Activated CD4-positive, alpha-beta memory T cell treated with anti-CD3 and anti-CD28 coated beads, Interleukin-2, amount 10 ng/mL, durations not matched to agents 7 days and 5 days (primary cell): Measurements from ENCODE around the gene TUBB8. TPM values are rescaled to one million over a fixed set of nuclear protein-coding genes. Genes with fewer than 3 reads are reported as not detected.

ENCODE experiments used
- CTCF ChIA-PET: fragments of 350-600 bp; sonication (Branson Sonifier 250); formaldehyde crosslinking; loops from one replicate; lab custom pipeline; 2021; ENCODE audit warnings: antibody characterized with exemption, inconsistent platforms; lab: Charles Lee
- POLR2A ChIA-PET: fragments of 350-600 bp; sonication (Branson Sonifier 250); formaldehyde crosslinking; loops from one replicate; lab custom pipeline; 2021; ENCODE audit warnings: antibody characterized with exemption; lab: Charles Lee
- DNase-seq: peaks from one replicate; pipeline ENCODE4 v3.0.0-alpha.2; 2020
- H3K27ac Mint-ChIP-seq: one replicate; pipeline ENCODE4 v1.8.0; 2021; ENCODE audit warnings: mild to moderate bottlenecking, mixed read lengths
- H3K27me3 Mint-ChIP-seq: one replicate; pipeline ENCODE4 v1.8.0; 2021; ENCODE audit warnings: mixed read lengths
- H3K36me3 Mint-ChIP-seq: one replicate; pipeline ENCODE4 v1.8.0; 2021; ENCODE audit warnings: low read depth, mixed read lengths
- H3K4me1 Mint-ChIP-seq: one replicate; pipeline ENCODE4 v1.8.0; 2021; ENCODE audit warnings: mixed read lengths
- H3K4me3 Mint-ChIP-seq: one replicate; pipeline ENCODE4 v1.8.0; 2021; ENCODE audit warnings: mild to moderate bottlenecking, mixed read lengths
- H3K9me3 Mint-ChIP-seq: one replicate; pipeline ENCODE4 v1.8.0; 2021; ENCODE audit warnings: mixed read lengths
- total RNA-seq, 2 experiments: library from RNA; stranded (reverse); gene quantifications; one replicate each; pipeline ENCODE4 v1.2.3, GENCODE V29; 2021

The TUBB8 gene
- not detected for total RNA-seq

DNA sequence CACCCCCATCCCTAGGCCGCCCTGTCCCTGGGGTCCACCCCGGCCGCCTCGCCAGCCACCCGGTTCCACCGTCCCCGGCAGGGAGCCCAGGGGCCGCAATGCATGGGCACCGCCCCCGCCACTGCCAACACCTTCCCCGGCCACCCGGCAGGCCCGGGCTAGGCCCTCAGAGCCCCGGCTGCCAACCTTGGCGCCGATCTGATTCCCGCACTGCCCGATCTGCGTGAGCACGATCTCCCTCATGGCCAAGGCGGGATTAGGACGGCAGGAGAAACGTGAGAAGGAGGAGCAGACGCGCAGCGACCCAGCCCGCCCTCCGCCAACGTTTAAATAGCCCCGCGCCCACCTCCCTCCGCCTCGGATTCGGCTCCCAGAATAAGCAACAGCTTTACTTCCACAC lies at the start of gene TUBB8:
Gene TUBB8, minus strand, starts transcription at position 301 of the 400 bp plus-strand sequence. Its CDS starts 58 bp downstream, at position 243.
- no peaks in the 10 kb centered on the region for H3K36me3 Mint-ChIP-seq
- H3K9me3 Mint-ChIP-seq: no peaks in the 10 kb centered on the region
- ChIA-PET CTCF (no interaction called here), POLR2A (no interaction called here)
- no peaks in the 10 kb centered on the region for H3K27me3 Mint-ChIP-seq
- H3K4me3 Mint-ChIP-seq: no peak within 1 kb of the TSS
- no peak within 1 kb of the TSS for H3K27ac Mint-ChIP-seq
- DNase-seq: no peak
- no peaks in the 10 kb centered on the region for H3K4me1 Mint-ChIP-seq

DNA sequence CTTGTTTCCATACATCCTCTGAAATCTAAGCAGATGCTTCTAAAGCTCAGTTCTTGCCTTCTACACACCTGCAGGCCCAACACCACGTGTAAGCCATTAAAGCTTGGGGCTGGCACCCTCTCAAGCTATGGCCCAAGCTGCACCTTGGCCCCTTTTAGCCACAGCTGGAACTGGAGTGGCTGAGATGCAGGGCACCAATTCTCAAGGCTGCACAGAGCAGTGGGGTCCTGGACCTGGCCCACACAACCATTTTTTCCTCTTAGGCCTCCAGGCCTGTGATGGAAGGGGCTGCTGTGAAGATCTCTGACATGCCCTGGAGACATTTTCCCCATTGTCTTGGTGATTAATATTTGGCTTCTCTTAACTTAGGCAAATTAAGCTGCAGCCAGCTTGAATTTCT lies 47.4 kb upstream of the TUBB8 start:
- Mint-ChIP-seq H3K4me1 (no peaks in the 10 kb centered on the region), H3K4me3 (no peak overlapping the region), H3K36me3 (peaks cover 6% of the 10 kb centered on the region), H3K9me3 (peaks cover 27% of the 10 kb centered on the region), H3K27ac (no peak overlapping the region), H3K27me3 (peaks cover 12% of the 10 kb centered on the region)
- DNase-seq: no peak
- POLR2A ChIA-PET: no interaction called here
- CTCF ChIA-PET: no interaction called here

- Mint-ChIP-seq H3K9me3 (peaks cover 27% of the 10 kb centered on the region), H3K27ac (no peak overlapping the region), H3K36me3 (peaks cover 6% of the 10 kb centered on the region), H3K4me3 (no peak overlapping the region), H3K27me3 (peaks cover 12% of the 10 kb centered on the region), H3K4me1 (no peaks in the 10 kb centered on the region)
- no peak for DNase-seq
- CTCF ChIA-PET: no interaction called here
- POLR2A ChIA-PET: no interaction called here
Observed at GRCh38 chr10:95356-96115, 46.4 kb upstream of the TUBB8 start.

DNA sequence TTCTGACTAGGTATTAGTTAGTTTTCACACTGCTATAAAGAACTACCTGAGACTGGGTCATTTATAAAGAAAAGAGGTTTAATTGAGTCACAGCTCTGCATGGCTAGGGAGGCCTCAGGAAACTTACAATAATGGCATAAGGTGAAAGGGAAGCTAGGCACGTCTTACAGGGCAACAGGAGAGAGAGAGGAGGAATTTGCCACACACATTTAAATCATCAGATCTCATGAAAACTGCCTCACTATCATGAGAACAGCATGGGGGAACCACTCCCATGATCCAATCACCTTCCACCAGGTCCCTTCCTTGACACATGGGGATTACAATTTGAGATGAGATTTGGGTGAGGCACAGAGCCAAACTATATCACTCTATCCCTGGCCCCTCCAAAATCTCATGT lies 45.5 kb upstream of the TUBB8 start:
- no peak for DNase-seq
- CTCF ChIA-PET: no interaction called here
- POLR2A ChIA-PET: no interaction called here
- peaks cover 13% of the 10 kb centered on the region for H3K27me3 Mint-ChIP-seq
- peaks cover 6% of the 10 kb centered on the region for H3K36me3 Mint-ChIP-seq
- no peak overlapping the region for H3K4me3 Mint-ChIP-seq
- no peak overlapping the region for H3K27ac Mint-ChIP-seq
- no peaks in the 10 kb centered on the region for H3K4me1 Mint-ChIP-seq
- H3K9me3 Mint-ChIP-seq: peaks cover 23% of the 10 kb centered on the region

GRCh38 chr10:92846-93245 lies 43.8 kb upstream of the TUBB8 start:
- Mint-ChIP-seq H3K27me3 (peaks cover 18% of the 10 kb centered on the region), H3K4me3 (no peak overlapping the region), H3K4me1 (peaks cover 2% of the 10 kb centered on the region), H3K27ac (no peak overlapping the region), H3K36me3 (peaks cover 6% of the 10 kb centered on the region), H3K9me3 (peaks cover 21% of the 10 kb centered on the region)
- CTCF ChIA-PET: no interaction called here
- DNase-seq: no peak
- POLR2A ChIA-PET: no interaction called here

- H3K4me1 Mint-ChIP-seq: peaks cover 6% of the 10 kb centered on the region
- DNase-seq: no peak
- CTCF ChIA-PET: no interaction called here
- peaks cover 18% of the 10 kb centered on the region for H3K27me3 Mint-ChIP-seq
- H3K4me3 Mint-ChIP-seq: no peak overlapping the region
- POLR2A ChIA-PET: no interaction called here
- H3K27ac Mint-ChIP-seq: no peak overlapping the region
- H3K9me3 Mint-ChIP-seq: peaks cover 18% of the 10 kb centered on the region
- peaks cover 6% of the 10 kb centered on the region for H3K36me3 Mint-ChIP-seq
Observed at GRCh38 chr10:92153-92552, 43.1 kb upstream of the TUBB8 start.

- Mint-ChIP-seq H3K9me3 (peaks cover 14% of the 10 kb centered on the region), H3K4me1 (peaks cover 6% of the 10 kb centered on the region), H3K27me3 (peaks cover 18% of the 10 kb centered on the region), H3K36me3 (peaks cover 6% of the 10 kb centered on the region), H3K4me3 (no peak overlapping the region), H3K27ac (no peak overlapping the region)
- ChIA-PET POLR2A (no interaction called here), CTCF (no interaction called here)
- no peak for DNase-seq
Observed at GRCh38 chr10:91313-91712, 42.2 kb upstream of the TUBB8 start.

GRCh38 chr10:90161-90560 lies 41.1 kb upstream of the TUBB8 start:
- Mint-ChIP-seq H3K9me3 (peaks cover 7% of the 10 kb centered on the region), H3K36me3 (peaks cover 6% of the 10 kb centered on the region), H3K4me1 (peaks cover 6% of the 10 kb centered on the region), H3K27me3 (peaks cover 16% of the 10 kb centered on the region), H3K4me3 (no peak overlapping the region), H3K27ac (no peak overlapping the region)
- POLR2A ChIA-PET: no interaction called here
- CTCF ChIA-PET: no interaction called here
- no peak for DNase-seq

- CTCF ChIA-PET: interaction anchor here (0.6 kb wide), 1 partner anchor 55 kb away, joined by 3 read pairs; no protein-coding TSS in a partner anchor
- Mint-ChIP-seq H3K27ac (no peak overlapping the region), H3K27me3 (peaks cover 10% of the 10 kb centered on the region), H3K36me3 (no peaks in the 10 kb centered on the region), H3K9me3 (no peaks in the 10 kb centered on the region), H3K4me3 (no peak overlapping the region), H3K4me1 (peaks cover 6% of the 10 kb centered on the region)
- no peak for DNase-seq
- POLR2A ChIA-PET: no interaction called here
Observed at GRCh38 chr10:89248-89647, 40.2 kb upstream of the TUBB8 start.

GRCh38 chr10:88253-88652 lies 39.2 kb upstream of the TUBB8 start:
- POLR2A ChIA-PET: no interaction called here
- H3K36me3 Mint-ChIP-seq: no peaks in the 10 kb centered on the region
- no peak overlapping the region for H3K4me3 Mint-ChIP-seq
- H3K4me1 Mint-ChIP-seq: peaks cover 6% of the 10 kb centered on the region
- no peaks in the 10 kb centered on the region for H3K9me3 Mint-ChIP-seq
- CTCF ChIA-PET: no interaction called here
- no peak for DNase-seq
- peaks cover 11% of the 10 kb centered on the region for H3K27me3 Mint-ChIP-seq
- no peak overlapping the region for H3K27ac Mint-ChIP-seq

DNA sequence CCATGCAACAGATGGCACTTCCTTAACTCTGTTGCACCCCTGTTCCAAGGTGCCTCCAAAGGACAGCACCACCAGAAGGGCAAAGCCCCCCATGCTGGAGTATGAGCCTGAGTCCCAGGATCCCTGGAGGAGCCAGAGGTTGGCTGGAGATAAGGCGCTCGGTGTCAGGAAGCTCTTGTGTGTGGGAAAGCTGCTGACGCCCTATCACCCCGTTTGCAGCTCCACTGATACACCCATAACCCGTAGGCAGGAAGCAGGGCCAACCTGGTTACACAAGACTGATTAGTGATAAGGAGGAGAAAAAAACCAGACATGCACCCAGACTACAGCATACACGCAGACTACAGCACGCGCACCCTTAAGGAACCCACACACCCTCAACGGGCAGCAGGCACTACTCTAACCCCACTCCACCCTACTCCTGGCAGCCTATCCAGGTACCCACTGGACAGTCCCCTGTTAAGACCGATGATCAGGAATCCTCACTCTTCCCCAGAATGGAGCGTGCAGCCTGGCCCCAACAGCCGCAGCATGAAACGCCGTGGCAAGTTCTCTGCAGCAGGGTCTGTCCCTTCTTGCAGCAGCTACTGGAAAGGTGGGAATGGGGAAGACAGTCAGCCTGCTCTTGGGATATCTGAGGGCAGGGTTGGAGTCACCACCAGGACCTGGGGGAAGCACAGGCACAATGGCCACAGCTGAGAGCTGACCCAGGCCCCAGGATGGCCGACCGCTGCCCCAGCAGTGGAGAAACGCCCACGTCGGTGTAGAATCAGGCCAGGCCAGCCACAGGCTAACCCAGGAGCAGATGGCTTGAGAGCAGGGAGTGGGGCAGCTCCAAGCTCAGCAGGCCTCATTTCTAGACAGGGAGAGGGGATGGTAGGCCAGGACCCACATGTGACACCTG lies 38.3 kb upstream of the TUBB8 start:
- DNase-seq: no peak
- Mint-ChIP-seq H3K9me3 (no peaks in the 10 kb centered on the region), H3K27me3 (peaks cover 8% of the 10 kb centered on the region), H3K36me3 (no peaks in the 10 kb centered on the region), H3K4me1 (peaks cover 6% of the 10 kb centered on the region), H3K27ac (no peak overlapping the region), H3K4me3 (no peak overlapping the region)
- POLR2A ChIA-PET: no interaction called here
- CTCF ChIA-PET: no interaction called here

GRCh38 chr10:86031-86430 lies 36.9 kb upstream of the TUBB8 start:
- ChIA-PET CTCF (no interaction called here), POLR2A (no interaction called here)
- no peak overlapping the region for H3K27ac Mint-ChIP-seq

DNA sequence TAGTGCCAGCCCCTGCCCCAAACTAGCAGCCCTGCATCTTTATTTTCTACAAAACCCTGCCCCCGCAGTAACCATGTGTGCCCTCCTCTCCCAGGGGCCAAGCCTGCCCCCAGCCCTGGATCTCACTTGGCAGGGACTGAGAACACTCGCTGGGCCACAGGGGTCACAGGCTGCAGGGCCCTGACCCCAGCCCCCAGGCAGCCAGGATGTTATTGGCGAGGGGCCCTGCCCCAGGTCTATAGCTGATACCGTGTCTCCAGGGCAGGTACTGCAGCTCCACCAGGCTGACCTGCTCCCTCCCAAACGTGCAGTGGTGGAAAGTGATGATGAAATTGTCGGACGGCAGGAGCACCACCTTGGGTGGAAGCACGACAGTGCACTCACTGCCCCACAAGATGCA lies 35.9 kb upstream of the TUBB8 start:
- H3K9me3 Mint-ChIP-seq: no peaks in the 10 kb centered on the region
- no peak overlapping the region for H3K4me3 Mint-ChIP-seq
- peaks cover 11% of the 10 kb centered on the region for H3K27me3 Mint-ChIP-seq
- H3K36me3 Mint-ChIP-seq: no peaks in the 10 kb centered on the region
- H3K4me1 Mint-ChIP-seq: peaks cover 6% of the 10 kb centered on the region
- H3K27ac Mint-ChIP-seq: no peak overlapping the region
- CTCF ChIA-PET: no interaction called here
- POLR2A ChIA-PET: no interaction called here
- DNase-seq: no peak

More at GRCh38 chr10:86031-86430, 36.9 kb upstream of the TUBB8 start:
- H3K9me3 Mint-ChIP-seq: no peaks in the 10 kb centered on the region
- H3K36me3 Mint-ChIP-seq: no peaks in the 10 kb centered on the region
- H3K4me3 Mint-ChIP-seq: no peak overlapping the region
- H3K27me3 Mint-ChIP-seq: peaks cover 11% of the 10 kb centered on the region
- DNase-seq: no peak
- H3K4me1 Mint-ChIP-seq: peaks cover 6% of the 10 kb centered on the region
